HuH-7 (cell line): ENCODE results near the gene FOXP2.

Experiments
- DNase-seq: peaks from one replicate; pipeline ENCODE4 v3.0.0; 2011; ENCODE audit warnings: low spot score

The FOXP2 gene

DNA sequence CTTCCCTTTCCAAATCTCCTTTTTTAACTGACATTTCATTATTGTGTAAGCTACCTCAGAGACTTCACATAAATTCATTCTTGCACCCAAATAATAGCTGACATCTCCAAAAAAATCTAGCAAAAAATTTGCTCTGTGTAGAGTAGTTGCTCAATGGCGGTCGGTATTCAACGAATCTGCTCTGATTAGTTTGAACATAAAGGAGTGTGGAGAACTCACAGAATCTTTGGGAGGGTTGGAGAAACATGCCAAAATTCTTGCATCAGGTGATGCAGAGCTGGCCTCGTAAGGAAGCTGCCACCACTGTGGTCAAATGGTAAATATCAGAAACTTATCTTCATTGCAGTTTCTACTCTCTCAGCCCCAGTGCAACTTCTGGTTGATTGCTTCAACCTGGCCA lies 306.1 kb downstream of the FOXP2 start:
- DNase-seq = no peak

DNA sequence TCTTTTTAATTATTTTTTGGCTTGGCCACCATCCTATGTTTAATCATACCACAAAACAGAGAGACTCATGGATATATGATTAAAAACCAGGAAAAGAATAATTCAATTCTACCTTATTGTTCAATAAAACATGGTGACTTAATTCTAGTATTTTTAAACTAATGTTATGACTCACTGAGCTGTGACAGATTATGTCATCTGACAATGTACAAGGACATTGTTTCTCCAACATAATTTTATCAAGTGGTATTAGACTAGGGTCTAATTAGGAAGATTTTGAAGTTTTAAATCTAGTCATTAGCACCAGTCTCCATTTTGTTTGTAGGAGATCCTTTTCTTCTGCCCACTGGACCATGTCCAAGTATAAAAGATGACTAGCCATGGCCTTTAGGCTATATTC lies 307.9 kb downstream of the FOXP2 start:
- no peak for DNase-seq

DNA sequence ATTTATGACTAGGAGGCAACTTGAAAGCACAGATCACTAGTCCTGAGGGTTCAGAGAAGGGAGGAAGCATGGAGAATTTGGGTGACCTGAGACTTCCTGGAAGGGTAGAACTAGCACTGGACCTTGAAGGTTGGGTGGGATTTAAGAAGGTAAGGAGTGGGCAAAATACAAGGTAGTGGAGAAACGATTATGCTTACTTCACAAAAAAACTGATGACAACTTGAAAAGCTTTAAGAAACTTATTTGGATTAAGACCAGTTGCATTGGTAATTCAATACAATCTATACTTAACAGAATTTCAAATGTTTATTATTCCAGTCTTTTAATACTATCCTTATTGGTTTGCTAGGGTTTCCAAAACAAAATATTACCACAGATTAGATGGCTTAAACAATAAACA lies 308.7 kb downstream of the FOXP2 start:
- no peak for DNase-seq

DNA sequence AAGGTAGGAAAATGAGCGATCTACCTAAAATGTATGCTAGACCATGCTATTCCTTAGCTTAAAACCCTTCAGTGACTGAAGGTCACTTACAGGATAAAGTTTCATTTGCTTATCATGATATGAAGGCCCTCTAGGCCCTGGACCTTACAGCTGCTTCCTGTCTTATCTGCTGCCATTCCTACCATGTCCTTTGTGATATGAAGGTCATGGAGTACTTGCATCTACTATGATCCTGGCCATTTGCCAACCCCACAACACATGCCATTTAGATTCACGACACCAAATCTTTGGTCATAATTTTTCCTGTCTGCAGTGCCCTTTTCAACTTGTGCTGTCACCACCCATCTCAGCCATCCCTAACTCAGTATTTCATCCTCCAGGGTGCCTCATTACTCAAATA lies 325.5 kb downstream of the FOXP2 start:
- no peak for DNase-seq

- DNase-seq = no peak
These were observed 326.3 kb downstream of the FOXP2 start for GRCh38 chr7:114740941-114741340.

- DNase-seq = no peak
These were observed 327.3 kb downstream of the FOXP2 start for GRCh38 chr7:114741911-114742310.
